Measurements from ENCODE around the gene LRIT2. TPM values are rescaled to one million over a fixed set of nuclear protein-coding genes. Genes with fewer than 3 reads are reported as not detected.

The LRIT2 gene
- total RNA-seq, 1 experiment from 2014 or later, result not detected

DNA sequence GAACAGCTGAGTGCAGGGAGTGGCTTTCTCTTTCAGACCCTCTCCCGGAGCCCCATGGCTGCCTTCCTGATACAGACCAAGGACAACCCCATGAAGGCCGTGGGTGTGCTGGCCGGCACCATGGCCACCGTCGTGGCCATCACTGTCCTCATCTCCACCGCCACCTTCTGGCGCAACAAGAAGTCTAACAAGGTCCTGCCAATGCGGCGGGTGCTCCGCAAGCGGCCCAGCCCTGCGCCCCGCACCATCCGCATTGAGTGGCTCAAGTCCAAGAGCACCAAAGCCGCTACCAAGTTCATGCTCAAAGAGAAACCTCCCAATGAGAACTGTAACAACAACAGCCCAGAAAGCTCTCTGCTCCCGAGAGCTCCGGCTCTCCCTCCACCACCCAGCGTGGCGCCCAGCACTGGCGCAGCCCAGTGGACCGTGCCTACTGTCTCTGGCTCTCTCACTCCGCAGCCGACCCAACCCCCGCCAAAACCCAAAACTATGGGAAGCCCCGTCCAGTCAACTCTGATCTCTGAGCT is 11.2 kb downstream of the LRIT2 start:
- DNase-seq (ENCODE audit: unreplicated experiment), result no peak
- intact Hi-C loops (cut with micrococcal nuclease), result no loop called here
- no peak overlapping the region for H3K27ac Mint-ChIP-seq (ENCODE audit: low read depth, unreplicated experiment)
- H3K9me3 Mint-ChIP-seq (ENCODE audit: unreplicated experiment), result peaks cover under 1% of the 10 kb centered on the region
- H3K4me1 Mint-ChIP-seq (ENCODE audit: insufficient read depth, unreplicated experiment), result no peaks in the 10 kb centered on the region
- BruUV-seq (replicated peaks), result no TSS peak
- peaks cover 25% of the 10 kb centered on the region for H3K27me3 Mint-ChIP-seq (ENCODE audit: insufficient read depth, unreplicated experiment)
- TF ChIP-seq, protein P1, sequence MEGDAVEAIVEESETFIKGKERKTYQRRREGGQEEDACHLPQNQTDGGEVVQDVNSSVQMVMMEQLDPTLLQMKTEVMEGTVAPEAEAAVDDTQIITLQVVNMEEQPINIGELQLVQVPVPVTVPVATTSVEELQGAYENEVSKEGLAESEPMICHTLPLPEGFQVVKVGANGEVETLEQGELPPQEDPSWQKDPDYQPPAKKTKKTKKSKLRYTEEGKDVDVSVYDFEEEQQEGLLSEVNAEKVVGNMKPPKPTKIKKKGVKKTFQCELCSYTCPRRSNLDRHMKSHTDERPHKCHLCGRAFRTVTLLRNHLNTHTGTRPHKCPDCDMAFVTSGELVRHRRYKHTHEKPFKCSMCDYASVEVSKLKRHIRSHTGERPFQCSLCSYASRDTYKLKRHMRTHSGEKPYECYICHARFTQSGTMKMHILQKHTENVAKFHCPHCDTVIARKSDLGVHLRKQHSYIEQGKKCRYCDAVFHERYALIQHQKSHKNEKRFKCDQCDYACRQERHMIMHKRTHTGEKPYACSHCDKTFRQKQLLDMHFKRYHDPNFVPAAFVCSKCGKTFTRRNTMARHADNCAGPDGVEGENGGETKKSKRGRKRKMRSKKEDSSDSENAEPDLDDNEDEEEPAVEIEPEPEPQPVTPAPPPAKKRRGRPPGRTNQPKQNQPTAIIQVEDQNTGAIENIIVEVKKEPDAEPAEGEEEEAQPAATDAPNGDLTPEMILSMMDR (IDR thresholded peaks at IDR 0.05; ENCODE audit: unreplicated experiment), result no peak
- no peaks in the 10 kb centered on the region for H3K36me3 Mint-ChIP-seq (ENCODE audit: insufficient read depth, unreplicated experiment)
- no peak overlapping the region for H3K4me3 Mint-ChIP-seq (ENCODE audit: unreplicated experiment)
- ChIA-PET POLR2A (no interaction called here), CTCF (interaction anchor here (0.6 to 3.9 kb wide), 9 partner anchors 8 to 326 kb away, joined by 3 to 20 read pairs (median 4); no protein-coding TSS in a partner anchor)

DNA sequence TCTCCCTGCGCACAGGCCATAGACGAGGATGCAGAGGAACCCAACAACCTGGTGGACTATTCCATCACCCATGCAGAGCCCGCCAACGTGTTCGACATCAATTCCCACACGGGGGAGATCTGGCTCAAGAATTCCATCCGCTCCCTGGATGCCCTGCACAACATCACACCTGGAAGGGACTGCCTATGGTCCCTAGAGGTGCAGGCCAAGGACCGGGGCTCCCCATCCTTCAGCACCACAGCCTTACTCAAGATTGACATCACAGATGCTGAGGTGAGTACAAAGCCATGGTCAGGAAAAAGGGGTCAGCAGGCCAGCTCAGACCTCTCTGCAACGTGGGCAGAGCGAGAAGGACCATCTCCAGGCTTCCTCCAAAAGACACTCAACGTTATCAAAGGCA is 12.3 kb downstream of the LRIT2 start:
- H3K36me3 Mint-ChIP-seq (ENCODE audit: insufficient read depth, unreplicated experiment), result no peaks in the 10 kb centered on the region
- ChIA-PET POLR2A (no interaction called here), CTCF (interaction anchor here (1.0 to 3.9 kb wide), 3 partner anchors 7 to 64 kb away, joined by 3 to 20 read pairs (median 16); no protein-coding TSS in a partner anchor)
- TF ChIP-seq, protein P1 (IDR thresholded peaks at IDR 0.05; ENCODE audit: unreplicated experiment), result no peak
- H3K9me3 Mint-ChIP-seq (ENCODE audit: unreplicated experiment), result no peaks in the 10 kb centered on the region
- H3K4me3 Mint-ChIP-seq (ENCODE audit: unreplicated experiment), result no peak overlapping the region
- peaks cover 31% of the 10 kb centered on the region for H3K27me3 Mint-ChIP-seq (ENCODE audit: insufficient read depth, unreplicated experiment)
- no TSS peak for BruUV-seq (replicated peaks)
- intact Hi-C loops (cut with micrococcal nuclease), result no loop called here
- DNase-seq (ENCODE audit: unreplicated experiment), result no peak
- no peak overlapping the region for H3K27ac Mint-ChIP-seq (ENCODE audit: low read depth, unreplicated experiment)
- H3K4me1 Mint-ChIP-seq (ENCODE audit: insufficient read depth, unreplicated experiment), result no peaks in the 10 kb centered on the region

DNA sequence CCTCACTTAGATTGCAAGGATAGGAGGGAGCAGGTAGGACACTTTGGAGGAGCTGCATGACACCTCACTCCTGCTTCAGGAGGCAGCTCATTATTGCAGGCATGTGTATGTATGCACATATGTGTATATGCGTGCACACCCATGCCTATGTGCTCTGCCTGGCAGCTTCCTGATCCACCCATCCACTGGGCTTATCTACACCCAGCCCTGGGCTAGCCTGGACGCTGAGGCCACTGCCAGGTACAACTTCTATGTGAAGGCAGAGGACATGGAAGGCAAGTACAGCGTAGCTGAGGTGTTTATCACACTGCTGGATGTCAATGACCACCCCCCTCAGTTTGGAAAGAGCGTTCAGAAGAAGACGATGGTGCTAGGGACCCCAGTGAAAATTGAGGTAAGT is 13.3 kb downstream of the LRIT2 start:
- H3K27ac Mint-ChIP-seq (ENCODE audit: low read depth, unreplicated experiment), result peak overlapping the region; percentile 17
- CTCF ChIA-PET, result interaction anchor here (0.5 to 3.6 kb wide), 6 partner anchors 15 to 1987 kb away, joined by 3 to 16 read pairs (median 4); no protein-coding TSS in a partner anchor
- H3K4me1 Mint-ChIP-seq (ENCODE audit: insufficient read depth, unreplicated experiment), result no peaks in the 10 kb centered on the region
- TF ChIP-seq, protein P1 (IDR thresholded peaks at IDR 0.05; ENCODE audit: unreplicated experiment), result no peak
- POLR2A ChIA-PET, result interaction anchor here (1.3 kb wide), 1 partner anchor 71 kb away, joined by 3 read pairs; no protein-coding TSS in a partner anchor
- H3K36me3 Mint-ChIP-seq (ENCODE audit: insufficient read depth, unreplicated experiment), result no peaks in the 10 kb centered on the region
- no peak overlapping the region for H3K4me3 Mint-ChIP-seq (ENCODE audit: unreplicated experiment)
- no TSS peak for BruUV-seq (replicated peaks)
- intact Hi-C loops (cut with micrococcal nuclease), result no loop called here
- DNase-seq (ENCODE audit: unreplicated experiment), result no peak
- H3K27me3 Mint-ChIP-seq (ENCODE audit: insufficient read depth, unreplicated experiment), result peaks cover 42% of the 10 kb centered on the region
- no peaks in the 10 kb centered on the region for H3K9me3 Mint-ChIP-seq (ENCODE audit: unreplicated experiment)

DNA sequence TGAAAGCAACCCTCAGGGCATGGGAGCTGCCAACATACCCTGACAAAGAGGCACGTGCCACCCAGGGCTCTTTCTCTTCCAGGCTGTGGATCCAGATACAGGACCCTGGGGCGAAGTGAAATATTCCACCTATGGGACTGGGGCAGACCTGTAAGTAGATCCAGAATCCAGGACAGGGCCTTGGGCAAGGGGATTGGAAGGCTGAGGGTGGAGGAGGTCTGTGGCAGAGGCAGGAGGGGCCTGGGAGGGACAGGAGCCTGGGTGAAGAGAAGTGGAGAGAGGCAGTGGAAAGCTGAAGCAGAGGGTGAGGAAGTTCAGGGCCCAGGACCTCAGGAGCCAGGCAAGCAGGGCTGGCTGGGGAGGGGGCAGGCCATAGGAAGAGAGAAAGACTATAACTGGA is 13.8 kb downstream of the LRIT2 start:
- TF ChIP-seq, protein P1 (IDR thresholded peaks at IDR 0.05; ENCODE audit: unreplicated experiment), result no peak
- Mint-ChIP-seq H3K27me3 (ENCODE audit: insufficient read depth, unreplicated experiment) (peaks cover 46% of the 10 kb centered on the region), H3K36me3 (ENCODE audit: insufficient read depth, unreplicated experiment) (no peaks in the 10 kb centered on the region), H3K27ac (ENCODE audit: low read depth, unreplicated experiment) (peak overlapping the region; percentile 17), H3K4me3 (ENCODE audit: unreplicated experiment) (no peak overlapping the region), H3K4me1 (ENCODE audit: insufficient read depth, unreplicated experiment) (no peaks in the 10 kb centered on the region), H3K9me3 (ENCODE audit: unreplicated experiment) (no peaks in the 10 kb centered on the region)
- intact Hi-C loops (cut with micrococcal nuclease), result no loop called here
- POLR2A ChIA-PET, result interaction anchor here (0.7 to 1.3 kb wide), 2 partner anchors 47 to 71 kb away, joined by 3 read pairs; no protein-coding TSS in a partner anchor
- no TSS peak for BruUV-seq (replicated peaks)
- CTCF ChIA-PET, result interaction anchor here (0.6 to 3.6 kb wide), 4 partner anchors 22 to 1987 kb away, joined by 3 to 16 read pairs (median 6); no protein-coding TSS in a partner anchor
- no peak for DNase-seq (ENCODE audit: unreplicated experiment)

Data from MCF 10A (cell line).